Thyroid gland (tissue), 4 donors: Measurements from ENCODE around the gene PVALB.

Source experiments
- POLR2A ChIP-seq, 2 donors: fragments of 450-650 bp; IDR thresholded peaks; one replicate each; pipeline ENCODE4 v1.6.1; 2017; ENCODE audit warnings: antibody characterized with exemption in 2 of 2, mild to moderate bottlenecking in 2 of 2, moderate library complexity in 1 of 2
- TF ChIP-seq, protein P1 (sequence below), 6 experiments: fragments of 200-600 bp in 3 of 6; fragments of 450-650 bp in 3 of 6; sonication (generic) in 3 of 6; IDR thresholded peaks; one replicate each; pipeline ENCODE4 v1.5.1; 2016 to 2019; ENCODE audit warnings: antibody characterized with exemption in 6 of 6, mild to moderate bottlenecking in 2 of 6, inconsistent platforms in 1 of 6, moderate library complexity in 1 of 6

DNA sequence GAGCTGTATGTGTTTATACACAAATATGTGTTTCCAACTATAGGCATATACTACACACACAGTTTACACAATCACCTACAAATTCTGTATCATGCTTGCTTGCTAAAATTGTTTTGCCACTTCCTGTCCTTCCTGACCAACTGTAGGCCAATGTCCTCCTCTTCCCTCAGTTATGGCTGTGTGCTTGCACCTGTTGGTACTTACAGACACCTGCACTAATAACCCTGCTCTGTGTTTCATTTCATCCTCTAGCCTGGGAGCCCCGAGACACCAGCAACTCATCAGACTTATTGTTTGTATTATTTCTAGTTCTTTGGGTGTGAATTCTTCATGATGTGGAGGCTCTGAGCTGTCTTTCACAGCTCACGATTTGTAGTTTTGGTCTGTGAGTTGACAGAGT lies 42.1 kb upstream of the PVALB start:
- TF ChIP-seq, protein P1, sequence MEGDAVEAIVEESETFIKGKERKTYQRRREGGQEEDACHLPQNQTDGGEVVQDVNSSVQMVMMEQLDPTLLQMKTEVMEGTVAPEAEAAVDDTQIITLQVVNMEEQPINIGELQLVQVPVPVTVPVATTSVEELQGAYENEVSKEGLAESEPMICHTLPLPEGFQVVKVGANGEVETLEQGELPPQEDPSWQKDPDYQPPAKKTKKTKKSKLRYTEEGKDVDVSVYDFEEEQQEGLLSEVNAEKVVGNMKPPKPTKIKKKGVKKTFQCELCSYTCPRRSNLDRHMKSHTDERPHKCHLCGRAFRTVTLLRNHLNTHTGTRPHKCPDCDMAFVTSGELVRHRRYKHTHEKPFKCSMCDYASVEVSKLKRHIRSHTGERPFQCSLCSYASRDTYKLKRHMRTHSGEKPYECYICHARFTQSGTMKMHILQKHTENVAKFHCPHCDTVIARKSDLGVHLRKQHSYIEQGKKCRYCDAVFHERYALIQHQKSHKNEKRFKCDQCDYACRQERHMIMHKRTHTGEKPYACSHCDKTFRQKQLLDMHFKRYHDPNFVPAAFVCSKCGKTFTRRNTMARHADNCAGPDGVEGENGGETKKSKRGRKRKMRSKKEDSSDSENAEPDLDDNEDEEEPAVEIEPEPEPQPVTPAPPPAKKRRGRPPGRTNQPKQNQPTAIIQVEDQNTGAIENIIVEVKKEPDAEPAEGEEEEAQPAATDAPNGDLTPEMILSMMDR (IDR thresholded peaks at IDR 0.05): no peak
- TF ChIP-seq POLR2A (IDR thresholded peaks at IDR 0.05): no peak
